ENCODE measurements around the gene PROK1.

The PROK1 gene

GRCh38 chr1:110466646-110467280, 15.8 kb downstream of the PROK1 start:
- no peak for FAIRE-seq

- no peak for FAIRE-seq
Measured at GRCh38 chr1:110471131-110471530, 20.2 kb downstream of the PROK1 start.

- FAIRE-seq, result no peak
Measured at GRCh38 chr1:110472546-110472945, 21.6 kb downstream of the PROK1 start.

DNA sequence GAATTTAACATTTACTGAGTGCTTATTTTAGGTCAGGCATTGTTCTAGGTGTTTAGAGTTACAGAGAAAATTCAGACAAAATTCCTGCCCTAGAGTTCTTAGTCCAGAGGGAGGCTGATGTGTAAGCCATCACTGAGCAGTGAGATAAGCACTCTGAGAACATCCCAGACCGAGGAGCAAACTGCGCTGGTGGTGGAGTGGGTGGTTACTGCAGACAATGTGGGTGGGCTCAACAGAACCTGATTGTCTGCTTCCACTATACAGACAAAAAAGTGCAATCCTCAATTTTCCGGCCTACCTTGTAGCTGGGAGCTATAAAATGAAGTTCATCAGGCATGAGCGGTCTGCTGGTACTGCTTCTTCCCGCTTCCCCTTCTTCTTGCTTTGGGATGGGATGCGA, 23.5 kb downstream of the PROK1 start:
- no peak for FAIRE-seq

GRCh38 chr1:110475362-110476027, 24.5 kb downstream of the PROK1 start:
- FAIRE-seq, result no peak

DNA sequence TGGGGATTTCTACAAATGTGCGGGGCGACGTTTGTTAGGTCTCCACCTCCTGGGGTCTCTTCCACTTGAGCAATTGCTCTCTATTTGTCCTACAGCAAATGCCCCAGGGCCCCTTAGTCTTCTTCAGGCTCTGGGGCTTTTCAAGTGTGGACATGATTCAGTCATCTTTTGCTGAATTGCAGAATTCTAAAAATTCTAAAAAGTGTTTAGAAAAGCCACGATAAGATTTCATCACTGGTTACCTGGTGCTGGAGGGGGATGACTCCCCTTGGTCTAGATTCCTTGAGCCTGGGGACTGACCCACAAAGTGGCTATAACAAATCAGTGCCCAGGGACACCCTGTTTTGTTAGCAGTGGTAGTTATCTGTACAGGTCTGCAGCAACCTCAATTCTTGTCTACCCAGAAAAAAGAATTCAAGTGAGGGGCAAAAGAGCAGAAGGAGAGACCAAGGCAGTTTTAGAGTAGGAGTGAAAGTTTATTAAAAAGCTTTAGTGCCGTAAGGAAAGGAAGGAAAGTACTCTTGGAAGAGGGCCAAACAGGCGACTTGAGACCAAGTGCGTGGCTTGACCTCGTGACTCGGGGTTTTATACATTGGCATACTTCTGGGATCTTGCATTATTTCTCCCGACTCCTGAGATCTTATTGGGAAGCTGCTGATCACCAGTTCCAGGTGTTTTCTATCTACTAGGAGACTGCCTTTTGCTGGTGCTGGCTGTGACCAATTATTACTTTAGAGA, 25.2 kb downstream of the PROK1 start:
- FAIRE-seq, result no peak

GRCh38 chr1:110477041-110477440, 26.1 kb downstream of the PROK1 start:
- no peak for FAIRE-seq

- no peak for FAIRE-seq
Measured at GRCh38 chr1:110477445-110477957, 26.6 kb downstream of the PROK1 start.

- FAIRE-seq, result no peak
Measured at GRCh38 chr1:110477967-110478640, 27.2 kb downstream of the PROK1 start.

DNA sequence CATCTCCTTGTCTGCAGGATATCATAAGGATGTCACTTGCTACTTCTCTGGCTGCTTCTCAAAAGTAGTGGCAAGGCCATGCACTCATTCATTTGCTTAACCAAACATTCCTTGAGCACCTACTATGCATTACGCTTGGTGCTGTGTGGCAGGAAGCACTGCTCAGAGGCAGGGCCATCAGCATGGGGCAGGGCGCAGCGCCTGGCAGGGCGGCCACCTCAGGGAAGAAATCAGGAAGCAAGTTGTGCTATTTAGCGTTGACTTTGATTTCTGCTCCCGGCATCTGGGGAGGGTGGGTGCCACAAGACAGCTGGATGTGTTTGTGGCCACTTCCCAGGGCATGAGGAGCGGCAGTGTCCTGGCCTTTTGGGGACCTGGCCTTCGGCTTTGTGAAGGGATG, 27.9 kb downstream of the PROK1 start:
- FAIRE-seq, result no peak

GRCh38 chr1:110480356-110481096, 29.6 kb downstream of the PROK1 start:
- FAIRE-seq, result no peak

GRCh38 chr1:110481968-110482623, 31.1 kb downstream of the PROK1 start:
- no peak for FAIRE-seq

DNA sequence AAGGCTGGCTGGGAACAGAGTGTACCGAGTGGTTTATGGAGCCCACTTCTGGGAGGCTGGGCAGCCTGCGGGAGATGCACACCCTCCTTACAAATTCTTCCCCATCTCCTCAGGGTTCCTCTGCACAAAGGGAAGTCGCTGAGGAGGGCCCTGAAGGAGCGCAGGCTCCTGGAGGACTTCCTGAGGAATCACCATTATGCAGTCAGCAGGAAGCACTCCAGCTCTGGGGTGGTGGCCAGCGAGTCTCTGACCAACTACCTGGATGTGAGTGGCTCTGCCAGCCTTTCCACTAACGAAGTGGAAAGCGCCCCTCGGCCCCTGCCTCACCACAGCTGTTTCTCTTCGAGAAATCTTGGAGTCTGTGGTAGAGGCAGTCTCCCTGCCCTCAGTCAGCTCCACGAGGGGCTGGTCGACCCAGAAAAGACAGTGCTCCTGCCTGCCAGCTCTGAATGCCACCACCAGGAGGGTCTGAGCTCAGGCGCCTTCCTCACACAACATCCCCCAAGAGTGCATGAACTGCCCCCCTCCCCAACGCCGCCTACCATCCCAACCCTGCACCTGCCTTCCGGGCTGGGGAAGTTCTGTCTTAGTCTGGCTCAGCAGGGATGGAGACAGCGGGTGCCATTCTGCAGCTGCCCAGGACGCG, 31.8 kb downstream of the PROK1 start:
- FAIRE-seq, result no peak

DNA sequence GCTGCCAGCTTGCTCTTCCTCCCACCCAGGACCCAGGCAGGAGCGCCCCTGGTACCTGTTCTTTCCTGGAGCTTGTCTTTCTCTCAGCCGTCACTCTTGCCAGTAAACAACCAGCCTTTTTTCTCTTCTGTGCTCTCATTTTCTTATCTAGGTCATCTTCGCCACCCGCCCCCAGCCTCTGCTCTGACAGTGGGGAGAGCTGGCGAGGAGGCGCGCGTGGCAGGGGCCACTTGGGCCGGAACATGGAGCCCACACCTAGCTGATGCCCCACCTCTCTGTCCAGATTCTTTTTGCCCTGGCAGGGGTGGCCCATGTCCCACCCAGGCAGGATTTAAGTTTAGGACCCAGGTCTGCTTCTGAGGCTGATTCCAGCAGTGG, 32.3 kb downstream of the PROK1 start:
- no peak for FAIRE-seq

- no peak for FAIRE-seq
Measured at GRCh38 chr1:110484801-110485200, 33.9 kb downstream of the PROK1 start.

- no peak for FAIRE-seq
Measured at GRCh38 chr1:110485725-110486124, 34.8 kb downstream of the PROK1 start.

DNA sequence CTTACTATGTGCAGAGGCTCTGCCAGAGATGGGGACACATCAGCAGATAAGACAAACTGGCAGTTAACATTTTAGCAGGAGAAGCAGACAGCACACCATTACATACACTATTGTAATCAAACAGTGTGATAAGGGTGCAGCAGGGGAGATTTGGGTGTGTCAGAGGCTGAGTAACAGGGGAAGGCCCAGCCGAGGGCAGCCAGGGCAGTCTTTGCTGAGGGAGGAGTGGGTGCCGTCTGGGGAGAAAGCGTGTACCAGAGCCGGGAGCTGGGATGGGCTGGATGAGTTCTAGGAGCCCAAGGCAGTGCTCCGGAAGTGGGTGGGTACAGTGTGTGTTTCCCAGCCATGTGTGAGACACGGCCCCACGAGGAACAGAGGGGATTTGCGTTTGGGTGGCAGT, 36.8 kb downstream of the PROK1 start:
- no peak for FAIRE-seq

GRCh38 chr1:110488161-110488560, 37.2 kb downstream of the PROK1 start:
- FAIRE-seq, result no peak

DNA sequence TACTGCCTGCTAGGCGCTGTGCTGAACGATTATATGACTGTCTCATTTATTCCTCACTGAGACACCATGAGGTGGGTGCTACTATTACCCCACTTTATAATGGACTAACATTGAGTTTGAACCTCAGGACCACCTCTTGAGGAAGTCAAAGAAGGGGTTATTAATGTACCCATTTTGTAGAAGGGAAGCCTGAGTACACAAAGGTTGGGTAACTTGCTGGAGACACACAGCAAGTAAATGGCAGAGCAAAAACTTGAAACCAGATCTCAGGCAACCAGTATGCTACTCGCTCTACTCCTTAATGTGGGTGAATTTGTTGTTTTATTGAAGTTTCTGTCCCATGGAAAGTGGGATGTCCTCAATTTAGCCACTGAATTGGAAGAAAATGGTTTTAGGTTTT, 37.9 kb downstream of the PROK1 start:
- FAIRE-seq, result no peak

DNA sequence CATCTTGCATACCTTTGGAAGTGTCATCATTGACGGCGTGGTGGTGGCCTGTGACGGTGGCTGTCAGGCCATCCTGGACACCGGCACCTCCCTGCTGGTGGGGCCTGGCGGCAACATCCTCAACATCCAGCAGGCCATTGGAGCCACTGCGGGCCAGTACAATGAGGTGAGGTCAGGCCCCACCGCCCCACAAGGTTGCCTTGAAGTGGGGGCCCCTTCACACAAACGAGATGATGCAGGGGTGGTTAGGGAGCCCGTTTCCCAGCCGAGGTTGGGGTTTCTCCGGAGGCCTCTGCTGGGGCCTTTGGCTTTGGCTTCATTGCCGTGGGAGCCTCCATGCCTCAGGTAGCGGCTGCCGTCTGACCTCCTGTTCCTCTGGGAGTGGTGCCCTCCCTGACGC, 38.5 kb downstream of the PROK1 start:
- FAIRE-seq, result no peak

DNA sequence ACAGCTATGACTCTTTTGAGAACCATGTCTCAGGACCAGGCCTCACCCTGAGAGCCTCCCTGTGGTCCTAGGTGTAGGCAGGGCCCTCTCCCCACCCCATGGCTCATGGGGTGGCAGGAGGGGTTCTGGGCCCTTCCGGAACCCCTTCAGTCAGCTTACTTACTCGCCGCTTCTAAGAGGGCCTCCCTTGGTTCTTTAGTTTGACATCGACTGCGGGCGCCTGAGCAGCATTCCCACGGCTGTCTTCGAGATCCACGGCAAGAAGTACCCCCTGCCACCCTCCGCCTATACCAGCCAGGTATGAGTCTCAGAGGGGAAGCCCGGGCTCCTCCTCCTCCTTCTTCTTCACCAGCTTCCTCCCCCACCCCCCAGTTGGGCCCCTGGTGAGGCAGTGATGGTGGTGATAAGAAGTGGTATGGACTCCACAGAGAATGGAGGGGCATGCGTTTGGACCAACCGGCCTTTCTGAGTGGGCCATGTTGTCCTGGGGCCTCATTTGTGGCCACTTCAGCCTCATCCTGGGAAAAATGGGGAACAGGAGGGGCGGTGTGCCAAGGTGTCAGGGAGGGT, 39.1 kb downstream of the PROK1 start:
- no peak for FAIRE-seq
